DOHH2 (cell line): Measurements from ENCODE around the gene ETV6.
"Not testable (repeated sequence)": the region's sequence is repeated elsewhere in the genome, so short reads cannot be mapped to it uniquely, and the experiment has no call there.

ENCODE experiments used
- H3F3A ChIP-seq: fragments of 200-600 bp; sonication (generic), shearing (Covaris generic); 2 replicates; pipeline ENCODE4 v1.6.0; 2016; ENCODE audit warnings: antibody characterized with exemption, mild to moderate bottlenecking; ENCODE audit not compliant: control insufficient read depth, insufficient read depth
- H3K27ac ChIP-seq: fragments of 200-600 bp; sonication (generic); 2 replicates; pipeline ENCODE4 v1.5.1; 2014; ENCODE audit warnings: low read depth, mild to moderate bottlenecking, low read length, moderate library complexity
- H3K27me3 ChIP-seq: fragments of 200-600 bp; sonication (generic); 2 replicates; pipeline ENCODE4 v1.6.1; 2014; ENCODE audit warnings: mild to moderate bottlenecking, low read length, mixed read lengths; ENCODE audit not compliant: control insufficient read depth
- H3K36me3 ChIP-seq: fragments of 200-600 bp; sonication (generic); 2 replicates; pipeline ENCODE4 v1.6.1; 2014; ENCODE audit warnings: mild to moderate bottlenecking, low read length, moderate library complexity, mixed read lengths; ENCODE audit not compliant: control insufficient read depth
- H3K4me1 ChIP-seq: fragments of 200-600 bp; sonication (generic); 2 replicates; pipeline ENCODE4 v1.6.1; 2014; ENCODE audit warnings: mild to moderate bottlenecking, low read length, mixed read lengths; ENCODE audit not compliant: control insufficient read depth
- H3K4me2 ChIP-seq: fragments of 200-600 bp; sonication (generic); 2 replicates; pipeline ENCODE4 v1.6.0; 2014; ENCODE audit warnings: mild to moderate bottlenecking, low read length, moderate library complexity
- H3K4me3 ChIP-seq: fragments of 200-600 bp; sonication (generic); 2 replicates; pipeline ENCODE4 v1.5.1; 2014; ENCODE audit warnings: mild to moderate bottlenecking, low read length, mixed read lengths
- H3K79me2 ChIP-seq: fragments of 200-600 bp; sonication (generic); 2 replicates; pipeline ENCODE4 v1.6.1; 2014; ENCODE audit warnings: mild to moderate bottlenecking, low read length, mixed read lengths; ENCODE audit not compliant: control insufficient read depth
- H3K9me2 ChIP-seq: fragments of 200-600 bp; sonication (generic); replicated peaks from 2 replicates; pipeline ENCODE4 v1.6.1; 2014; ENCODE audit warnings: mild to moderate bottlenecking, low read length, mixed read lengths; ENCODE audit not compliant: control insufficient read depth
- H3K9me3 ChIP-seq: fragments of 200-600 bp; sonication (generic); 2 replicates; pipeline ENCODE4 v1.6.1; 2014; ENCODE audit warnings: antibody characterized with exemption, low read length, mixed read lengths; ENCODE audit not compliant: control insufficient read depth, insufficient read depth
- H4K20me1 ChIP-seq: fragments of 200-600 bp; sonication (generic); 2 replicates; pipeline ENCODE4 v1.6.0; 2014; ENCODE audit warnings: low read depth, mild to moderate bottlenecking, antibody characterized with exemption, low read length, moderate library complexity; ENCODE audit not compliant: control insufficient read depth, insufficient read depth
- CTCF ChIP-seq: fragments of 200-600 bp; sonication (generic); IDR thresholded peaks from one replicate; pipeline ENCODE4 v1.5.1; 2014; ENCODE audit warnings: antibody characterized with exemption, mild to moderate bottlenecking, low read depth, low read length; ENCODE audit not compliant: poor library complexity, severe bottlenecking
- EZH2phosphoT487 ChIP-seq: fragments of 200-600 bp; sonication (generic); IDR thresholded peaks from 2 replicates; pipeline ENCODE4 v1.6.1; 2017; ENCODE audit warnings: borderline replicate concordance, mild to moderate bottlenecking, antibody characterized with exemption, low read length, moderate library complexity, mixed read lengths

The ETV6 gene

GRCh38 chr12:11904124-11904523 is 254.7 kb downstream of the ETV6 start:
- Histone ChIP-seq H3K36me3 (no peaks in the 10 kb centered on the region), H3K27ac (no peak overlapping the region), H3F3A (no peaks in the 10 kb centered on the region), H3K4me1 (peaks cover 3% of the 10 kb centered on the region; the same call in 1 of the 2 replicates), H3K4me3 (no peak overlapping the region), H4K20me1 (no peaks in the 10 kb centered on the region), H3K27me3 (no peaks in the 10 kb centered on the region), H3K4me2 (no peak overlapping the region), H3K79me2 (no peaks in the 10 kb centered on the region), H3K9me3 (peaks cover 22% of the 10 kb centered on the region), H3K9me2 (no peaks in the 10 kb centered on the region)
- TF ChIP-seq EZH2phosphoT487 (no peak), CTCF (no peak)

- no peak overlapping the region for H3K4me2 ChIP-seq
- no peaks in the 10 kb centered on the region for H3K27me3 ChIP-seq
- H3F3A ChIP-seq, result no peaks in the 10 kb centered on the region
- H3K36me3 ChIP-seq, result no peaks in the 10 kb centered on the region
- no peaks in the 10 kb centered on the region for H4K20me1 ChIP-seq
- H3K79me2 ChIP-seq, result no peaks in the 10 kb centered on the region
- H3K9me3 ChIP-seq, result peaks cover 22% of the 10 kb centered on the region
- H3K4me3 ChIP-seq, result no peak overlapping the region
- no peaks in the 10 kb centered on the region for H3K9me2 ChIP-seq
- TF ChIP-seq CTCF (no peak), EZH2phosphoT487 (no peak)
- H3K4me1 ChIP-seq, result peaks cover 3% of the 10 kb centered on the region; the same call in 1 of the 2 replicates
- no peak overlapping the region for H3K27ac ChIP-seq
Observed at GRCh38 chr12:11905534-11905933, 256.1 kb downstream of the ETV6 start.

- Histone ChIP-seq H3F3A (no peaks in the 10 kb centered on the region), H3K36me3 (no peaks in the 10 kb centered on the region), H3K79me2 (no peaks in the 10 kb centered on the region), H3K27ac (no peak overlapping the region), H4K20me1 (no peaks in the 10 kb centered on the region), H3K4me1 (peaks cover 3% of the 10 kb centered on the region; the same call in 1 of the 2 replicates), H3K4me3 (no peak overlapping the region), H3K27me3 (no peaks in the 10 kb centered on the region), H3K4me2 (no peak overlapping the region), H3K9me2 (no peaks in the 10 kb centered on the region), H3K9me3 (peaks cover 22% of the 10 kb centered on the region)
- TF ChIP-seq EZH2phosphoT487 (no peak), CTCF (no peak)
Observed at GRCh38 chr12:11906286-11906935, 256.9 kb downstream of the ETV6 start.

GRCh38 chr12:11907625-11908024 is 258.2 kb downstream of the ETV6 start:
- Histone ChIP-seq H3K27me3 (no peaks in the 10 kb centered on the region), H3F3A (no peaks in the 10 kb centered on the region), H3K9me2 (no peaks in the 10 kb centered on the region), H3K79me2 (no peaks in the 10 kb centered on the region), H3K4me2 (no peak overlapping the region), H4K20me1 (no peaks in the 10 kb centered on the region), H3K27ac (no peak overlapping the region), H3K4me1 (no peaks in the 10 kb centered on the region), H3K36me3 (no peaks in the 10 kb centered on the region), H3K4me3 (no peak overlapping the region), H3K9me3 (peaks cover 22% of the 10 kb centered on the region)
- TF ChIP-seq CTCF, result no peak
- TF ChIP-seq EZH2phosphoT487, result no peak

- not testable (repeated sequence) for H3F3A ChIP-seq, H3K4me1 ChIP-seq, H3K36me3 ChIP-seq, H3K27ac ChIP-seq, H3K79me2 ChIP-seq, H4K20me1 ChIP-seq, H3K27me3 ChIP-seq, H3K4me3 ChIP-seq, H3K9me2 ChIP-seq, H3K4me2 ChIP-seq
- H3K9me3 ChIP-seq, result peaks cover 22% of the 10 kb centered on the region
Observed at GRCh38 chr12:11909406-11909805, 259.9 kb downstream of the ETV6 start.
